ENCODE results near the gene MPZL2.

- TF ChIP-seq ARNT (IDR thresholded peaks at IDR 0.05) (no peak), FOXK2 (IDR thresholded peaks at IDR 0.05) (no peak), SP1 (IDR thresholded peaks at IDR 0.05) (no peak)
Measured at GRCh38 chr11:118212781-118213191, 51.3 kb downstream of the MPZL2 start.

Data from HEK293T (cell line).